HG03060 (cell line): Measurements from ENCODE around the gene ASIC4.

Experiments
- ATAC-seq: cut with Tn5 transposase; IDR thresholded peaks from one replicate; pipeline ENCODE4 v1.9.1; 2021; ENCODE audit warnings: low read depth, moderate number of reproducible peaks; ENCODE audit not compliant: unreplicated experiment

Gene ASIC4

DNA sequence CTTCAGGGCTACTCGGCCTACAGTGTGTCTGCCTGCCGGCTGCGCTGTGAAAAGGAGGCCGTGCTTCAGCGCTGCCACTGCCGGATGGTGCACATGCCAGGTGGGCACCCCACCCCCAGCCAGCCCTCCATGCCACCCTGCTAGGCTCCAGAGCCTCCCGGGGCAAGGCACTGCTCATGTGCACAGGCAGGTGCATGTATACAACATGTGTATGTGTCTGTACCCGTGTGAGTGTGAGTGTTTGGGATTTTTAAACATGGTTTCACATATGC lies 18.0 kb downstream of the ASIC4 start:
- no peak for ATAC-seq

DNA sequence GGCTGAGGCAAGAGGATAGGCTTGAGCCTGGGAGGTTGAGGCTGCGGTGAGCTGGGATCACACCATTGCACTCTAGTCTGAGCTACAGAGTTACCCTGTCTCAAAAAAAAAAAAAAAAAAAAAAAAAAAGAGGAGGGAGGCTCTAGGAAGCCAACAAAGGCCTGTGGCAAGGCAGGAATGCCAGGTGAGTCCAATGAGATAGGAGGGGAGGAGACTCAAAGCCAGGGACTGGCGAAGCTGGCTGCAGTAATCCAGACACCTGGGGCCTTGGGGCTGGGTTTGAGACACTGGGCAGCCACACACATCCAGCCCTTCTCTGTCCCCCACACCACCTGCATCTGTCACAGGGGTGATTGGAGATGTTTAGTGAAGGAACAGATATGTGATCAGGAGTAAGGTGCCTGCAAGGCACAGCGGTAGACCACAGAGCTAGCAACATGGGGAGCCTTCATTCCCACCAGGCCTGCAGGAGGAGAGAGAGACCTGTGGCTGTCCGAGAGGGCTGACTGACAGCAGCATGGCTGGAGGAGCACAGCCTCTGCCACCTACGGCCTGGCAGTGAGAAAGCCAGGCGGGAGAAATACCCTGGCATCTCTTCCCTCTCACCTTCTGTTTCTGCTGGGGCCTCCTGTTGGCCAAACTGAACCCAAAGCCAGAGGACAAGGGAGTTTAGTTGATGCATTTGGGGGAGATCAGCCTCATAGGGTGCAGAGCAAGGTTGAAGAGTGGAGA lies 19.8 kb downstream of the ASIC4 start:
- no peak for ATAC-seq

DNA sequence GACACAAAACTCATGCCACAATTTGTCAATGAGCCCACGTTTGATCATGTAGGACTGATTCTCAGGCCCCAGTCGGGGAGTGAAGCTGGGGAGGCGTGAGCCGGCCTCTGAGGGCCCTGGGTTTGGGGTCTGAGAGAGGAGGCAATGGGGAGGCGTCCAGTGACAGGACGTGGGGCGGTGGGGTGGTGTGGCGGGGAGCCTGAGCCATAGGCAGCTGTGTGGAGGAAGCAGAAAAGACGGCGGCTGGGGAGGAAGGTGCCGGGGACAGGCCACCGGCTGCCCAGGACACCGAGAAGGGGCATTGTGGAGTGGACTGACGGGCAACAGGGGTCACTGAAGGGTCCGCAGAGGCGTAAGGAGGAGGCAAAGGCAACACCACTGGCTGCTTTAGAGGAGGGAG lies 22.1 kb downstream of the ASIC4 start:
- no peak for ATAC-seq

DNA sequence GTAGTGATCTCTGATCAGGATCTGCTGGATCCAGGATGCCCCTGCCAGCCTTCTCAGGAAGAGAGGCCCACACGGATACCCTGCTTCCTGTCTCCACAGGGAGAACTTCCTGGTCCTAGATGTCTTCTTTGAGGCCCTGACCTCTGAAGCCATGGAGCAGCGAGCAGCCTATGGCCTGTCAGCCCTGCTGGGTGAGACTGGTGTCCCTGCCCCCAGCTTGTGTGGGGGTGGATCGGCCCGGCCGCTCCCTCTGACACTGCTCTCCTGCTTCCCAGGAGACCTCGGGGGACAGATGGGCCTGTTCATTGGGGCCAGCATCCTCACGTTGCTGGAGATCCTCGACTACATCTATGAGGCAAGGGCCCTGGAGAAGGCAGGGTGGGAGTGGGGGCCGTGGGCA lies 22.7 kb downstream of the ASIC4 start:
- ATAC-seq = no peak

DNA sequence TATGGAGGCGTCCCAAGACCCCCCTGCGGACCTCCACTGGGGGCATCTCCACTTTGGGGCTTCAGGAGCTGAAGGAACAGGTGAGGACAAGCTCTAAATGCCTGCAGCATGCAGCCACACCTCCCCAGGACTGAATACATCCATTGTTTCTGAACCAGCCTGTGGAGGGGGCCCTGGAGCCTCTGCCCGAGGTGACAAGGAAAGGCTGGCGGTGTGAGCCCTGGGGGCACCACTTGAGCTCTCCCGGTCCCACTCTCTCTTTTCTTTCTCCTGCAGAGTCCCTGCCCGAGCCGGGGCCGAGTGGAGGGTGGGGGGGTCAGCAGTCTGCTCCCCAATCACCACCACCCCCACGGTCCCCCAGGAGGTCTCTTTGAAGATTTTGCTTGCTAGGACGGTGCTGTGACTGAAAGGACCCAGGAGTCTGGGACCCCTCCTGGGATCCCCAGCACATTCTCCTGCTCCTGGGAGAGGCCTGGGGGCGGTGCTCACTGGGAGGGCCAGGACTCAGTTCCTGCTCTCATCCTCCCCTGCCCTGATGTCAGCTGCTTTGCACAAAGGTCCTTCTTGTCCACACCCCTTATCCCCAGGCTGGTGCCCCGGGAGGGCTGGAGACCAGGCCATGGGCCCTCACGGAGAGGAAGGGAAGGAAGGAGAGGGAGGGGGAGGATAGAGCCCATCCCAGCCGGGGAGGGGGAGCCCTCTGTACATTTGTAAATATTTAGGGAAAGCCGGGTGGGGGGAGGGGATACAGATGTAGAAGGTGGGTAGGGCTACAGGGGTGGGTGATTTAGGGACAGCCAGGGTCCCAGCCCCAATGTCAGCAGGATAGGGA lies 23.6 kb downstream of the ASIC4 start:
- no peak for ATAC-seq

DNA sequence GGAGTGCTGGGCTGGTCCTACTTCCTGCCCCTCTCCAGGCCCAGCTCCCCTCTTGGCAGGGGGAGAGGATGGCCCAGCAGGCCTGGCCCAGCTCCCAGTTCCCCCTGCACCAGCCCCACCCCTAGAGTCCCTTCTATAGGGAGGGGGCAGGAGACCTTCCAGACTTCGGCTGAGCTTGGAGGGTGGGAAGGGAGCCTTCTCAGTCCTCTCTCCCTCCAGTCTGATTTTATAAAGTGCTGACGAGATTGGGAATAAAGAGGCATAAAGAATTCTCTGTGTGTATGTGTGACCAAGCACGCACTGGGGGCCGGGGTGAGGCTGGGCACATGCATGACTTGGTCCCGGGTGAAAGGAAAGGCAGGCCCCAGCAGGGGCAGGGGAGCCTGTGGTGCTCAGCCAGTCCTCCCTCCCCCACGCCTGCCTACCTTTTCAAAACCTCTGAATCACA lies 24.2 kb downstream of the ASIC4 start:
- ATAC-seq = no peak

DNA sequence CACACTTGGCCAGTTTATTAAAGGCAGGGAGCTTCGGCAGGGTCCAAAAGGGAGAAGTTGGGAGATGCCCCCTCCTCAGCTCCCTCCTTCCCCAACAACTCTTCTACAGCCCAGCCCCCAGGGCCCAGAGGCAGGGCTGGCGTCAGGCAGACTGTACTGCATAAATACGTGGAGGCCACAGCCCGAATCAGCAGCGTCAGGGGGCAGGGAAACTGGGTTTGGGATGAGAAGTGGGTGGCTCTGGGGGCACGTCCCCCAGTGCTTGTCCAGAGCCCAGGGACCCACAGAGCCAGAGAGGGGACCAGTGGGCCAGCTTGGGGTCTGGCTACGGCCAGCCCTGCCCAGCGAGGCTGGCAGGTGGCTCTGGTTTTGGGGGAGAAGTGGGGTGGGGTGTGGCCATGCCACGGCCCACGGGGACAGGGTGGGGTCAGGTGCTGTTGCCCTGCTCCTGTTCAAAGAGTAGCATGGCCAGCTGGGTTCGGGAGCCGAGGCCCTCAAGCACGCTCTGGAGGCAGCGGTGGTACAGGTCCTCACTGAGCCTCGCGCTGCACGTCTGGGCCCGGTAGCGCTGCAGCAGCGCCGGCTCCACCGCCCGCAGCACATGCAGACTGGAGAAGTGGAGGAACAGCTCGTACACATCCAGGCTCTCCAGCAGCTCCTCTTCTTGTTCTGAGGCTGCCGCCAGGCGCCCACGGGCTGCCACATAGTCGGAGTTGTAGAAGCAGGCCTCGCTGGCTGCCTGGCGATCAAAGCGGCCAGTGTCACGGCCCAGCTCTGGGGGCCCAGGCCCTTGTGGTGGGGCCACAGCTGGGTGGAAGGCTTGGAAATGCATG lies 24.9 kb downstream of the ASIC4 start:
- ATAC-seq = no peak

DNA sequence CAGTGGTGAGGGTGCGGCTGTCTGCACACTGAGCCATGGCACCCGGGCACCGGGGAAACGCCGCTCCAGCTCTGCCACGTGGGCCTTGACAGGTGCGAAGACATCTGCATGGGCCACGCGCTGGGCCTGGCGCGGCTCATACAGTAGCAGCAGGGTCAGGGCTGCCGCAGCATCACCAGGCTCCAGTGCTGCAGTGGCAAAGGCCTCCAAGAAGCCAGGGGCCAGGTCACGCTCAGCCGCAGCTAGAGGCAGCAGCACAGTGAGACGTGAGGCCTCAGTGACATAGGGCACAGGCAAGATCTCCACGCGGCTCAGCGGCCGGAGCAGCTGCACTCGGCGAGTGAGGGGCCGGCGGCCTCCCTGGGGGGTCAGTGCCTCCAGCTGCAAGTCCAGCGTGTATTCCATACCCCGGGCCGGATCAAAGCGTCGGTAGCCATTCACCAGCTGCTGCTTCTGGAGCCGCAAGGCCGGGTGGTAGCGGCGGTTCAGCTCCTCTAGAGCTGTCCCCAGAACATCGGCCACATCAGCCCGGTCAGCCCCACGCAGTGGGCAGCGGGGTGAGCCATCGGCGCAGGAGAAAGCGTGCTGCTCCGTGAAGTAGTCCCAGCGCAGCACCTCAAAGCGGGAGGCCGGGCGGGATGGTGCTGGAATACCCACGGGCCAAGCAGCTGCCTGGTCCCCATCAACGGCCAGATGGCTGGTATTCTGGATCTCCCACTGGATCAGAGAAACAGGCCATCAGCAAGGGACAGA lies 25.8 kb downstream of the ASIC4 start:
- ATAC-seq = no peak

DNA sequence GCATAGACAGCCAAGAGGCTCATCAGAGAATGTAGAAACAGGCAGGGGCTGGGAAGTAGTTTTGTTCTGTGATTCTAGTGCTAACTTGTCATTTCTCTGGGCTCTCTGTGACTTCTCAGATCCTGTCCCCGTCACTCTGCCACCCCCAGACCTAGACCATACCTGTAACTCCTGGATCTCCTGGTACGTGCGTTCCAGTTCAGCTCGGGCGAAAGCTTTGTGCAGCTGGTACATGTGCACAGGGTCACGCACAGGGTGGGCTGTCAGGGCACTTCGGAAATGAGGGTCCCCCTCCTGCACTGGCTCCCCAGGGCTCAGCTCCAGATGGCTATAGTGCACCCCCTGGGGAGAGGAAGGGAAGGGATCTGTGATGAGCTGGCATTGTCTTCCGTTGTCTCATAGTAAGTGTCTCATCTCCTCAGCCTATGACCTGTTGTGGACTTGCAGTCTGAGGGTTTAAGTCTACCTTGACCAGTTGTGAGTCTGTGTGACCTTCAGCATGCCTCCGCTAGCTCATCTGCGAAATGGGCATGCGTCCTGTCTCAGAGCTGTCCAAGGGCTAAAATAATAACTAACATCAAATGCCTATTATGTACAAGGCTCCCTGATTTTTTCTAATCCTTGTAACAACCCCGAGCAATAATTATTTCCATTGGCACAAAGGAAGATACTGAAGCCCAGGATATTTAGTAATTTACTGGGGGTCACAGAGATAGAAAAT lies 26.7 kb downstream of the ASIC4 start:
- ATAC-seq = no peak

DNA sequence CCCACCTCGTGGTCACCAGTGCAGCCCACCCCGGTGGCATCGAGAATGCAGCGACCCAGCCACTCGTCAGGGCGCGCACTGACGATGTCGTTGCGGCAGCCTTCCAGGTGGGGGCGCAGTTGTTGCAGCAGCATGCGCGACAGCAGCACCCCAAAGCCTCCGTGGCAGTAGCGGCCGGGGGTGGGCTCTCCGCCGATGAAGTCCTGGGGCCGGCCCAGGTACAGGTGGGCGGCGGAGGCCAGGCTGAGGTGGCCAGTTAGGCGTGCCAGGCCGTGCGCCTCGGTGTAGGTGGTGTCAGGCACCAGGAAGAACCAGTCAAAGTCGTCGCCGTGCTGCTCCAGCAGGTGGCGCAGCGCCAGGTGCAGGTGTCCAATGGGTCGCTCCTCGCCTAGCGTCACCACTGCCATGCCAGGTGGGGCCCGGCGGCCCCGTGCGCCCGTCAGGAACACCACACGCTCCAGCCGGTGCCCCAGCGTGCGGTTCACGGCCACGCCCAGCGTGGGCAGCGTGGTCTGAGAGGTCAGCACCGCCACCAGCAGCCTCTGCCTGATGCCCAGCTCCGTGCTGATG lies 27.4 kb downstream of the ASIC4 start:
- ATAC-seq = peak; percentile 47

DNA sequence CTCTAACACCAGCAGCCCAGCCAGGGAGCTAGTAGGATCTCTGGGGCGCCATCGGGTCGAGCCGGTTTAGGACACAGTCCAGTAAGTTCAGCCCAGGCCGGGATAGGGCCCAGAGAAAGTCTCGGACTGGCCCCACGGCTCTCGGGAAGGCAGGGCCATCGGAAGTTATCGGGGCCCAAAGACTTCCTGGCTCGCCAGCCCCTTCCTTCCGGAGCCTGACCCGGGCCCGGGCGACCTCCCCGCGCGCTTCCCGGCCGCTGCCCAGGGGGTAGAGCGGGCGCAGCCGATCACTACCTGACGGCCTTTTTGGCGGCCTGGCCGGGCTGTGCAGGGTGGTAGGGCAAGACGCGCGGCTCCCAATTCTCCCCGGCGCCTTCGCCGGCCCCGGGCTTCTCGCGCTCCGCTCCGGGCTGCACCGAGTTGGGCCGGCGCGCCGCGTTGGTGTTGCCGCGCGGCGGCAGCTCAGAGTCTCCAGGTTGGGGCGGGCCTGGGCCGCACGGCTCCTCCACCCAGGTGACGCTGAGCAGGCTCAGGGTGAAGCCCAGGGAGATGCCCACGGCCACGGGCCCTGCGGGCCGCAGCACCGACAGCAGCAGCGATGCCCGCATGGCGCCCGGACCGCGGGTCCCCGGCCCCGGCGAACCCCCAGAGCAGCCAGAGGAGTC lies 28.8 kb downstream of the ASIC4 start:
- ATAC-seq = peak; percentile 7

DNA sequence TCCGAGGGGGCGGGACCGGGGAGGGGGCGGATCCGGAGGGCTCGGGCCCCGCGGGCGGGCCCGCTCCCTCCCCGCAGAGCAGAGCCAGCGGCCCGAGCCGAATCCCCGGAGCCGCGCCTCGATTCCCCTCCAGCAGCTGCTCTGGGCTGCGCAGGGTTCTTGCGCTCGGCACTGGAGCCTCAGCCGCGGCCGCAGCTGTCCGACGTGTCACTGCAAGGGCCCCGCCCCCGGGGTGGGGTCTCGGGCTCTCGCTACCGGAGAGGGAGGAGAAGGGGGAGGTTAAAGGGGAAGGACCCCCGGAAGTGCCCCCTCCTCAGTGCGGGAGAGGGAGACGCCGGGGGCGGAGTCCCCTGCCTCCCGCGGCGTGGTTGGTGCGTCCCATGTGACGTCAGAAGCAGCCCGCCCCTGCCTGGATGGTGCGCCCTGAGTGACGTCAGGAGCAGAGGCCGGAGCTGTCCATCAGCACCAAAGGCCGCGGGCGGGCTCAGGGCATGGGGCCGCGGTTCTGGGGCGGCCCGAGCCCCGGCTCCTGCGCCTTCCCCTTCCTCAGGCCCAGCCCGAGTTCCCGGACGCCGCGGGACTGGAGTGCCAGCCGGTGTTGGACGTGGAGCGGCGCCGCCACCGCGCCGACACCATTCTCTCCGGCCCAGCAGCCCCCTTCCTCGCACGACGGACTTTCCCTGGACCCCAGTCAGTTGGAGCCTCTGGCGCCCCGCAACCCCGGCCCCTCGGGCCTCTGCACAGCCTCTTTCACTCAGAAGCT lies 29.5 kb downstream of the ASIC4 start, which contains the start of the genes CHPF and TMEM198:
TSS of gene CHPF (minus strand) at position 214 of the 763 bp plus-strand sequence. CDS start 271 bp downstream, outside the sequence.
TSS of gene TMEM198 (plus strand) at position 433 of the 763 bp plus-strand sequence. CDS start 700 bp downstream, outside the sequence.
- peak; percentile 51 for ATAC-seq

DNA sequence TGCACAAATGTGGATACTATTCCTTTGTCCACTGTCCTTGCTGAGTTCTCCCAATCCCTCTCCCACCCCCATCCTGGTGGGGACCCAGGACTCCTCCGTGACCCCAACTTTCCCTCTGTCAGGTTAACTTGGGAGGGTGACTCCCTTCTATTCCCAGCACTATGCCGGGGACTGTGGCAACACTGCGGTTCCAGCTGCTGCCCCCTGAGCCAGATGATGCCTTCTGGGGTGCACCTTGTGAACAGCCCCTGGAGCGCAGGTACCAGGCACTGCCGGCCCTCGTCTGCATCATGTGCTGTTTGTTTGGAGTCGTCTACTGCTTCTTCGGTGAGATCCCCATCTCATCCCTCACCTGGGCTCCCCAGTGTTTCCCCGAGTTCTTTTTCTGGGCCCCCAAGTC lies 30.3 kb downstream of the ASIC4 start:
- ATAC-seq = no peak

DNA sequence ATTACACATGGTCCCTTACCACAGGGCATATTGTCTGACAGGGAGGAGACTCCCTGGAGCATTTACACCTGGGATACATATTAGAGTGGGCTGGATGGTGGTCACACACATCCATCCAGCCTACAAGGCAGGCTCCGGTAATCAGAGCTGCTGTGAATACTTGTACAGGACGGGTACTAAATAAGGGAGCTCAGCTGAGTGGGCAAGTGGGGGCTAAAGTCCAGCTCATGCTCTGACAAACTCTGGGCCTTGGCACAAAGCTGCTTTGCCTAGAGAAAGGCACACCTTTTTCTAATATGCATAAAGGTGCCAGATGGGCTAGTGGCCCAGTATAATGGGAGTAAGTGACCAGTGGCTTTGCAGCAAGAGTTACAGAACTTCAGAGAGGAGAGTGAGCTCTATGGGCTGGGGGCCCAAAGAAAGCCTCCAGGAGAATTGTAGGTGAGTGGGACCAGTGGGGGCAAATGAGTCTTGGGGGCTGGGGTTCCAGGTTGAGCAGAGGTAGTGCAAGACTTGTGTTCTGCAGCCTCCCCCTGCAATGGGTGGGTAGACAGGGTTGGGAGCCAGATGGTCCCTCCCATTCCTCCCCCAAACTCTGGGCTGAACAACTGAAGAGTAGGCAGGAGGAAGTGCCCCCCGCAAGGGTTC lies 31.1 kb downstream of the ASIC4 start:
- no peak for ATAC-seq

DNA sequence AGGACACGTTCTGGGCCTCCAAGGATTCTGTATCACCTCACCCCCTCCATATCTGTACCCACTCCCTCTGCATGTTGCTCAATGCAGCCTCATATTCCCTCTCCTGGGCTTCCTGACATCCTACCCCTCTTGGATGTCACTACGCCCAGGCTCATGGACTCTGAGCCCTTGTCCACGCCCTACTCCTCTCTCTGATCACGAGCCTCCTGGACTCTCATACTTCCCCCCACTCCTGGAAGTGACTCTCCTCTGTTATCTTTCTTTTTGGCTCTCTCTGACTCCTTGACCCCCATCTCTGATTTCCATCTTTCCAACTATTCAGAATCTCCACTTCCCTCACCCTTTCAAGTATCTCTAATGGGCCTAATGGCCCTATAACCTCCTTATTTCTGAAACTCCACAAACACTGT lies 31.7 kb downstream of the ASIC4 start:
- no peak for ATAC-seq

DNA sequence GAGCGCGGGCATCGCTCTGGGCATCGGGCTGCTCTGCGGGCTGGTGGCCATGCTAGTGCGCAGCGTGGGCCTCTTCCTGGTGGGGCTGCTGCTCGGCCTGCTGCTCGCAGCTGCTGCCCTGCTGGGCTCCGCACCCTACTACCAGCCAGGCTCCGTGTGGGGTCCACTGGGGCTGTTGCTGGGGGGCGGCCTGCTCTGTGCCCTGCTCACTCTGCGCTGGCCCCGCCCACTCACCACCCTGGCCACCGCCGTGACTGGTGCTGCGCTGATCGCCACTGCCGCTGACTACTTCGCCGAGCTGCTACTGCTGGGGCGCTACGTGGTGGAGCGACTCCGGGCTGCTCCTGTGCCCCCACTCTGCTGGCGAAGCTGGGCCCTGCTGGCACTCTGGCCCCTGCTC lies 33.3 kb downstream of the ASIC4 start:
- ATAC-seq = no peak

DNA sequence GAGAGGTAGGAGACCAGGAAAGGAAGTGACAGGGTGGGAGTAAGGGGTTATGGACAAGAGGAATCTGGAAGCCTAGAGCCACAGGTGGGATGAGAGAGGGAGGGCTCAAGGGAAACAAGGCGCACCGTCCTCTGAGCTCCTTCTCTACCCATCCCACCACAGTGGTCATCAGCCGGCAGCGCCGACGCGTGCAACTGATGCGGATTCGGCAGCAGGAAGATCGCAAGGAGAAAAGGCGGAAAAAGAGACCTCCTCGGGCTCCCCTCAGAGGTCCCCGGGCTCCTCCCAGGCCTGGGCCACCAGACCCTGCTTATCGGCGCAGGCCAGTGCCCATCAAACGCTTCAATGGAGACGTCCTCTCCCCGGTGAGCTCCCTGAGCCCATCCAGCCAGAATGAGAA lies 34.7 kb downstream of the ASIC4 start:
- ATAC-seq = no peak

DNA sequence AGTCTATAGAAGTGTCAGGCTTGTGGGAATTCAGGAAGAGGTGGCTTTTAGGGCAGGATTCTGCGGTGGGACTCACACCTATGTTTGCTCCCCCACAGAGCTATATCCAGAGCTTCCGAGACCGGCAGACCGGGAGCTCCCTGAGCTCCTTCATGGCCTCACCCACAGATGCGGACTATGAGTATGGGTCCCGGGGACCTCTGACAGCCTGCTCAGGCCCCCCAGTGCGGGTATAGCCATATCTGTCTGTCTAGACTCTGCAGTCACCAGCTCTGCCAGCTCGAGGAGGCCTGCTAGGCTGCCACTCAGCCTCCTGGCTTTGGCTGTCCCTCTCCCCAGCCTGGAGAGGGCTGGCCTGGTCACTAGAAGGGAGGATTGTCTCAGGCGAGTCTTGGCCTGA lies 35.3 kb downstream of the ASIC4 start:
- no peak for ATAC-seq
